Testis (tissue), 2 donors: ENCODE measurements around the gene MTMR3.

ENCODE experiments used
- CTCF ChIP-seq, 3 experiments: fragments of 450-650 bp in 2 of 3; fragments of 200-600 bp in 1 of 3; sonication (generic) in 1 of 3; IDR thresholded peaks; one replicate each; pipeline ENCODE4 v1.5.1; 2016 to 2019; ENCODE audit warnings: antibody characterized with exemption in 3 of 3, mild to moderate bottlenecking in 2 of 3, moderate library complexity in 1 of 3
- POLR2A ChIP-seq: fragments of 450-650 bp; IDR thresholded peaks from one replicate; pipeline ENCODE4 v1.6.1; 2017; ENCODE audit warnings: antibody characterized with exemption, mild to moderate bottlenecking, moderate library complexity

GRCh38 chr22:29977107-29977506 is 94.1 kb downstream of the MTMR3 start:
- TF ChIP-seq CTCF (IDR thresholded peaks at IDR 0.05), result no peak
- no peak for TF ChIP-seq POLR2A
